Measurements from ENCODE around the gene NXPH4. TPM values are rescaled to one million over a fixed set of nuclear protein-coding genes. Genes with fewer than 3 reads are reported as not detected.

Gene NXPH4
- total RNA-seq, 1 donor from 2014 or later: not detected

GRCh38 chr12:57250956-57251355, 34.4 kb downstream of the NXPH4 start, which contains the start of gene STAC3:
Gene STAC3, minus strand, starts transcription at chr12:57251187. Its CDS starts 1,551 bp downstream, at chr12:57249636.
- Histone ChIP-seq H3K9me3 (no peaks in the 10 kb centered on the region), H3K4me1 (no peaks in the 10 kb centered on the region), H3K4me3 (no peak within 1 kb of the TSS), H3K27ac (no peak within 1 kb of the TSS), H3K27me3 (ENCODE audit: low read depth) (no peaks in the 10 kb centered on the region), H3K36me3 (peaks cover 17% of the 10 kb centered on the region)
- DNase-seq (no peak), ATAC-seq (no peak)
- TF ChIP-seq, protein P1, sequence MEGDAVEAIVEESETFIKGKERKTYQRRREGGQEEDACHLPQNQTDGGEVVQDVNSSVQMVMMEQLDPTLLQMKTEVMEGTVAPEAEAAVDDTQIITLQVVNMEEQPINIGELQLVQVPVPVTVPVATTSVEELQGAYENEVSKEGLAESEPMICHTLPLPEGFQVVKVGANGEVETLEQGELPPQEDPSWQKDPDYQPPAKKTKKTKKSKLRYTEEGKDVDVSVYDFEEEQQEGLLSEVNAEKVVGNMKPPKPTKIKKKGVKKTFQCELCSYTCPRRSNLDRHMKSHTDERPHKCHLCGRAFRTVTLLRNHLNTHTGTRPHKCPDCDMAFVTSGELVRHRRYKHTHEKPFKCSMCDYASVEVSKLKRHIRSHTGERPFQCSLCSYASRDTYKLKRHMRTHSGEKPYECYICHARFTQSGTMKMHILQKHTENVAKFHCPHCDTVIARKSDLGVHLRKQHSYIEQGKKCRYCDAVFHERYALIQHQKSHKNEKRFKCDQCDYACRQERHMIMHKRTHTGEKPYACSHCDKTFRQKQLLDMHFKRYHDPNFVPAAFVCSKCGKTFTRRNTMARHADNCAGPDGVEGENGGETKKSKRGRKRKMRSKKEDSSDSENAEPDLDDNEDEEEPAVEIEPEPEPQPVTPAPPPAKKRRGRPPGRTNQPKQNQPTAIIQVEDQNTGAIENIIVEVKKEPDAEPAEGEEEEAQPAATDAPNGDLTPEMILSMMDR (IDR thresholded peaks at IDR 0.05): no peak
- intact Hi-C loops (cut with DNase I): no loop called here

GRCh38 chr12:57254506-57255280, 38.1 kb downstream of the NXPH4 start:
- H3K36me3 ChIP-seq: peaks cover 54% of the 10 kb centered on the region
- DNase-seq: no peak
- no peaks in the 10 kb centered on the region for H3K27me3 ChIP-seq (ENCODE audit: low read depth)
- no peaks in the 10 kb centered on the region for H3K4me1 ChIP-seq
- no peak overlapping the region for H3K27ac ChIP-seq
- H3K9me3 ChIP-seq: no peaks in the 10 kb centered on the region
- H3K4me3 ChIP-seq: no peak overlapping the region
- TF ChIP-seq, protein P1 (IDR thresholded peaks at IDR 0.05): no peak
- intact Hi-C loops (cut with DNase I): no loop called here
- no peak for ATAC-seq

DNA sequence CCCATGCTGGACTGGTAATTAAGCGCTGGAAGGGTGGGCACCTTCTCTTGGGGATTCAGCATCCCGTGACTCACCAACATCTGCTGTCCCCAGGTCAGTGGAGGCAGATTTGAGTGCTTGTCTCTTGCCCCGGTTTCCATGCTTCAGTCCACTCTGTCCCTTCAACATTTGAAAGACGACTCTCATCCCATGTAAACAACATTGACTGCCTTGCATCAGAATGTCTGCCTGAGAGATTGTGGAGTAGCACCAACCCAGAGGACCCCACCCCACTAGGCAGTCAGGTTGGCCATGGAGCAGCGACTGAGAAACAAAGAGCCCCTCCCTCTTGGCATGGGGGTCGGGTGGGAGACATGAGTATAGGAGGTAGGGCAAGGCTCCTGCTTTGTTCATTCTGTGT, 39.3 kb downstream of the NXPH4 start:
- Histone ChIP-seq H3K9me3 (no peaks in the 10 kb centered on the region), H3K27ac (no peak overlapping the region), H3K4me1 (no peaks in the 10 kb centered on the region), H3K4me3 (no peak overlapping the region), H3K36me3 (peaks cover 67% of the 10 kb centered on the region), H3K27me3 (ENCODE audit: low read depth) (no peaks in the 10 kb centered on the region)
- intact Hi-C loops (cut with DNase I): no loop called here
- ATAC-seq (no peak), DNase-seq (no peak)
- TF ChIP-seq, protein P1 (IDR thresholded peaks at IDR 0.05): no peak

- TF ChIP-seq, protein P1 (IDR thresholded peaks at IDR 0.05): no peak
- ATAC-seq (no peak), DNase-seq (no peak)
- no peaks in the 10 kb centered on the region for H3K27me3 ChIP-seq (ENCODE audit: low read depth)
- H3K4me1 ChIP-seq: no peaks in the 10 kb centered on the region
- intact Hi-C loops (cut with DNase I): no loop called here
- no peak overlapping the region for H3K27ac ChIP-seq
- no peak overlapping the region for H3K4me3 ChIP-seq
- H3K36me3 ChIP-seq: peaks cover 73% of the 10 kb centered on the region
- no peaks in the 10 kb centered on the region for H3K9me3 ChIP-seq
Measured at GRCh38 chr12:57258977-57259970, 42.7 kb downstream of the NXPH4 start.

DNA sequence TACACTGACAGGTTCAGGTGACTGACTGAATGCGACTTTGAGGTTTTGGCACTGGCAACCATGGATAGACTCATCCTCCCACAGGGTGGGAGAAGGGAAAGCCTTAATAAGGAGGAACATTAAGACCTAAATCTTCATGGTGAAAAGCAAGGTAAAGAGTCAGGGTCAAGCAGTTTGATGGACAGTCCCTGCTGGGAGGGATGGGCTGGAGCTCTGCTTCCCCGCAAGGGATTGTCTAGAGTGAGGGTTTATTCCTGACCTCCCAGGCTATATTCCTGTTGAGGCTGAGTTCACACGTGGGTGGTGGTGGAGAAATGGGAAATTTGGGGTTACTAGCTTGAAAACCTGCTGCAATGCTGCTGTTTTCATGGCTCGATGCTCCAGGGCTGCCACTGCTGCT, 43.8 kb downstream of the NXPH4 start:
- no peaks in the 10 kb centered on the region for H3K9me3 ChIP-seq
- H3K4me1 ChIP-seq: no peaks in the 10 kb centered on the region
- H3K27ac ChIP-seq: no peak overlapping the region
- H3K27me3 ChIP-seq (ENCODE audit: low read depth): no peaks in the 10 kb centered on the region
- ATAC-seq (no peak), DNase-seq (no peak)
- H3K4me3 ChIP-seq: no peak overlapping the region
- TF ChIP-seq, protein P1 (IDR thresholded peaks at IDR 0.05): no peak
- peaks cover 72% of the 10 kb centered on the region for H3K36me3 ChIP-seq
- intact Hi-C loops (cut with DNase I): no loop called here
